Spleen (tissue), 7 donors: ENCODE data around the gene KLF2.

Experiments
- POLR2A ChIP-seq, 3 donors: fragments of 450-650 bp; IDR thresholded peaks; one replicate each; pipeline ENCODE4 v1.5.1; 2017; ENCODE audit warnings: antibody characterized with exemption in 3 of 3, mild to moderate bottlenecking in 1 of 3
- TF ChIP-seq, protein P1 (sequence below), 11 experiments: fragments of 200-600 bp in 7 of 11; fragments of 450-650 bp in 4 of 11; sonication (generic) in 4 of 11; IDR thresholded peaks in 8 of 11; conservative IDR thresholded peaks in 3 of 11; 1 replicate in 7 of 11; 2 replicates in 4 of 11; pipeline versions ENCODE4 v1.4.0 to v1.8.0; 2016 to 2021; ENCODE audit warnings: antibody characterized with exemption in 11 of 11, inconsistent platforms in 4 of 11, mild to moderate bottlenecking in 1 of 11
- donor health status: DM: no; HTN: no; CAD: no; lungs with moderate emphysema.
- donor health status: DM: no; HTN: no; CAD: no.
- donor health status: DM: no; HTN: no; CAD: no.

DNA sequence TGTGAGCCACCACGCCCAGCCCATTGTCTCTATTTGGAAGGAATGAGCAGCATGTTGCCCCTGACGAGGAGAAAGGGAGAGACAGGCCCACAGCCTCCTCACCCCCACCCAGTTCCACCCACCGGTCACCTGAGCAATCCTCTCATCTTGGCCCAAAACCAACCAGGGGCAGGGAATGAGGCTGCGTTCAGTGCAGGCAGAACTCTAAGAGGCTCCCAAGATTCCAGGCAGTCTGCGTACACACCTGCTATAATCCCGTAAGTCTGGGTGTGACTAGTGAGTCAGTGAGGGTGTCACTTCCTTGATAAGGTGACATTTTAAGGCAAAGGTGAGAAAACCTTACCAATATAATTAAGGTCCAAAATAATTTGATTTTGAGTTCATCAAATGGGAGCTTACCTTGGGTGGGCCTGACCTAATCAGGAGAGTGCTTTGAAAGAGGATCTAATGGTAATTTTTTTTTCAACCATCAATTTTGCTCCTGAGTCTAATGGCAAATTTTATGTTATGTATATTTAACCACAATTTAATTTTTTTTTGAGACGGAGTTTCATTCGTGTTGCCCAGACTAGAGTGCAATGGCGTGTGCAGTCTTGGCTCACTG is 26.9 kb upstream of the KLF2 start:
- TF ChIP-seq, protein P1, sequence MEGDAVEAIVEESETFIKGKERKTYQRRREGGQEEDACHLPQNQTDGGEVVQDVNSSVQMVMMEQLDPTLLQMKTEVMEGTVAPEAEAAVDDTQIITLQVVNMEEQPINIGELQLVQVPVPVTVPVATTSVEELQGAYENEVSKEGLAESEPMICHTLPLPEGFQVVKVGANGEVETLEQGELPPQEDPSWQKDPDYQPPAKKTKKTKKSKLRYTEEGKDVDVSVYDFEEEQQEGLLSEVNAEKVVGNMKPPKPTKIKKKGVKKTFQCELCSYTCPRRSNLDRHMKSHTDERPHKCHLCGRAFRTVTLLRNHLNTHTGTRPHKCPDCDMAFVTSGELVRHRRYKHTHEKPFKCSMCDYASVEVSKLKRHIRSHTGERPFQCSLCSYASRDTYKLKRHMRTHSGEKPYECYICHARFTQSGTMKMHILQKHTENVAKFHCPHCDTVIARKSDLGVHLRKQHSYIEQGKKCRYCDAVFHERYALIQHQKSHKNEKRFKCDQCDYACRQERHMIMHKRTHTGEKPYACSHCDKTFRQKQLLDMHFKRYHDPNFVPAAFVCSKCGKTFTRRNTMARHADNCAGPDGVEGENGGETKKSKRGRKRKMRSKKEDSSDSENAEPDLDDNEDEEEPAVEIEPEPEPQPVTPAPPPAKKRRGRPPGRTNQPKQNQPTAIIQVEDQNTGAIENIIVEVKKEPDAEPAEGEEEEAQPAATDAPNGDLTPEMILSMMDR (IDR thresholded peaks at IDR 0.05 in 8 of 11, conservative IDR thresholded peaks at IDR 0.05 in 3 of 11), result no peak
- TF ChIP-seq POLR2A (IDR thresholded peaks at IDR 0.05), result no peak
